A549 (cell line): Measurements from ENCODE around the gene PLEKHH2. TPM values are rescaled to one million over a fixed set of nuclear protein-coding genes. Genes with fewer than 3 reads are reported as not detected.

ENCODE experiments used
- ATAC-seq, 2 experiments: fragments of 200-7000 bp in 1 of 2; fragments of >200 bp in 1 of 2; cut with Nextera tagmentation in 1 of 2; cut with Tn5 transposase in 1 of 2; 3 replicates each; pipeline versions ENCODE4 v1.8.0 to v1.9.1; 2018 to 2020; ENCODE audit warnings: mild to moderate bottlenecking in 1 of 2, moderate library complexity in 1 of 2
- CTCF ChIA-PET: fragments of 300-600 bp; sonication (Branson Sonifier 250); formaldehyde crosslinking; extraction: SDS; loops from one replicate; lab custom pipeline; 2021; ENCODE audit warnings: antibody characterized with exemption, inconsistent platforms; lab: Yijun Ruan, JAX
- POLR2A ChIA-PET: fragments of 350-600 bp; formaldehyde crosslinking; extraction: SDS; loops from one replicate; lab custom pipeline; 2021; ENCODE audit warnings: antibody characterized with exemption, inconsistent platforms; lab: Yijun Ruan, JAX
- DNase-seq, 2 experiments: peaks; one replicate each; pipeline versions ENCODE4 v3.0.0 to v3.0.0-alpha.2; 2011 to 2016; ENCODE audit warnings: low read depth in 1 of 2, low spot score in 1 of 2
- FAIRE-seq: peaks from 2 replicates; lab custom pipeline; 2011; peaks lifted over from hg19 to GRCh38; lab: Jason Lieb, UNC
- H3K27ac ChIP-seq, 2 experiments: fragments of >200 bp; sonication (Bioruptor Twin); formaldehyde crosslinking; 3 replicates each; pipeline ENCODE4 v1.5.1; 2016 to 2017
- H3K4me1 ChIP-seq: fragments of >200 bp; sonication (Bioruptor Twin); formaldehyde crosslinking; 3 replicates; pipeline ENCODE4 v1.6.1; 2016
- H3K4me2 ChIP-seq: fragments of >200 bp; sonication (Bioruptor Twin); formaldehyde crosslinking; 3 replicates; pipeline ENCODE4 v1.6.1; 2016
- H3K4me3 ChIP-seq: fragments of >200 bp; sonication (Bioruptor Twin); formaldehyde crosslinking; 3 replicates; pipeline ENCODE4 v1.5.1; 2016
- H3K9me3 ChIP-seq: fragments of >200 bp; sonication (Bioruptor Twin); formaldehyde crosslinking; 3 replicates; pipeline ENCODE4 v1.6.1; 2016
- BHLHE40 ChIP-seq: IDR thresholded peaks from 2 replicates; pipeline ENCODE4 v1.6.1; 2012; ENCODE audit warnings: low read depth, low read length, inconsistent platforms
- CBX2 ChIP-seq: fragments of 200-600 bp; sonication (generic); IDR thresholded peaks from 2 replicates; pipeline ENCODE4 v1.6.1; 2016; ENCODE audit warnings: low read depth, mild to moderate bottlenecking, borderline replicate concordance
- CBX8 ChIP-seq: fragments of 200-600 bp; sonication (generic); IDR thresholded peaks from 2 replicates; pipeline ENCODE4 v1.6.1; 2016
- CHD2 ChIP-seq: fragments of 150-350 bp; IDR thresholded peaks from 2 replicates; pipeline ENCODE4 v1.6.1; 2014; ENCODE audit warnings: low read length; ENCODE audit not compliant: partially characterized antibody
- CHD4 ChIP-seq: fragments of 200-600 bp; sonication (generic); IDR thresholded peaks from 2 replicates; pipeline ENCODE4 v1.6.1; 2016; ENCODE audit warnings: antibody characterized with exemption, mild to moderate bottlenecking, borderline replicate concordance
- E2F6 ChIP-seq: IDR thresholded peaks from 2 replicates; pipeline ENCODE4 v1.6.1; 2012; ENCODE audit warnings: low read depth, borderline replicate concordance
- EHF ChIP-seq: fragments of 250-450 bp; sonication (Bioruptor Pico); IDR thresholded peaks from 2 replicates; pipeline ENCODE4 v1.5.0; 2020; ENCODE audit warnings: mild to moderate bottlenecking
- EHMT2 ChIP-seq: fragments of 200-600 bp; sonication (generic); IDR thresholded peaks from 2 replicates; pipeline ENCODE4 v1.6.1; 2016; ENCODE audit warnings: antibody characterized with exemption, low read depth, mild to moderate bottlenecking, moderate library complexity
- FOSB ChIP-seq: fragments of 250-450 bp; sonication (Bioruptor Pico); IDR thresholded peaks from 2 replicates; pipeline ENCODE4 v1.5.0; 2020; ENCODE audit warnings: mild to moderate bottlenecking, moderate library complexity
- GATA3 ChIP-seq: IDR thresholded peaks from 2 replicates; pipeline ENCODE4 v1.6.1; 2012; ENCODE audit warnings: borderline replicate concordance
- HOXB5 ChIP-seq: fragments of 250-450 bp; sonication (Bioruptor Pico); IDR thresholded peaks from 2 replicates; pipeline ENCODE4 v1.5.0; 2020; ENCODE audit warnings: mild to moderate bottlenecking, moderate library complexity
- JUN ChIP-seq, 2 experiments: fragments of >200 bp; sonication (Bioruptor Twin); formaldehyde crosslinking; IDR thresholded peaks; 2 replicates in 1 of 2; 3 replicates in 1 of 2; pipeline ENCODE4 v1.6.1; 2016 to 2017
- KDM5A ChIP-seq: fragments of 200-600 bp; sonication (generic); IDR thresholded peaks from 2 replicates; pipeline ENCODE4 v1.6.1; 2016; ENCODE audit warnings: antibody characterized with exemption, mild to moderate bottlenecking
- MAZ ChIP-seq: fragments of 150-350 bp; IDR thresholded peaks from 2 replicates; pipeline ENCODE4 v1.6.1; 2014; ENCODE audit warnings: antibody characterized with exemption, low read depth, low read length, borderline replicate concordance
- MYC ChIP-seq: IDR thresholded peaks from 2 replicates; pipeline ENCODE4 v1.6.1; 2012; ENCODE audit warnings: mild to moderate bottlenecking, inconsistent platforms, low read length, improper control_type of control experiment, borderline replicate concordance
- POLR2A ChIP-seq: IDR thresholded peaks from 2 replicates; pipeline ENCODE4 v1.6.1; 2012; ENCODE audit warnings: mild to moderate bottlenecking, low read length
- SMC3 ChIP-seq: fragments of >200 bp; sonication (Bioruptor Twin); formaldehyde crosslinking; IDR thresholded peaks from 3 replicates; pipeline ENCODE4 v1.6.1; 2018; ENCODE audit warnings: inconsistent platforms
- SREBF2 ChIP-seq: fragments of 450-650 bp; IDR thresholded peaks from 2 replicates; pipeline ENCODE4 v1.6.1; 2014; ENCODE audit warnings: mild to moderate bottlenecking, moderate library complexity
- TFCP2L1 ChIP-seq: fragments of 250-450 bp; sonication (Bioruptor Pico); IDR thresholded peaks from 2 replicates; pipeline ENCODE4 v1.5.0; 2021; ENCODE audit warnings: mild to moderate bottlenecking
- USF2 ChIP-seq: fragments of 450-650 bp; IDR thresholded peaks from 2 replicates; pipeline ENCODE4 v1.6.1; 2014; ENCODE audit warnings: antibody characterized with exemption
- ZC3H11A ChIP-seq: fragments of 450-650 bp; IDR thresholded peaks from 2 replicates; pipeline ENCODE4 v1.6.1; 2014; ENCODE audit warnings: antibody characterized with exemption, mild to moderate bottlenecking
- ZNF302 ChIP-seq: fragments of 250-450 bp; sonication (Bioruptor Pico); IDR thresholded peaks from 2 replicates; pipeline ENCODE4 v1.9.0; 2021; ENCODE audit warnings: inconsistent platforms, mild to moderate bottlenecking, moderate library complexity
- WGBS: methylation state at CpG from one replicate; pipeline ENCODE4 v1.1.6; 2017; ENCODE audit errors: missing lambda C conversion rate; 5-methylcytosine and 5-hydroxymethylcytosine counted together
- polyA plus RNA-seq, 4 experiments: library from polyadenylated mRNA; depleted of rRNA in 3 of 4; stranded (reverse); fragments of >200 nt; fragmentation: RNase III in 1 of 4; extraction: RNeasy Plus Mini Kit Qiagen cat#74134 plus additional on column Dnase treatment in 1 of 4; gene quantifications; 2 replicates in 3 of 4; 3 replicates in 1 of 4; pipeline ENCODE4 v1.2.3, GENCODE V29; 2011 to 2017
- TF ChIP-seq, protein P1 (sequence below): fragments of 200-600 bp; sonication (generic); IDR thresholded peaks from 2 replicates; pipeline ENCODE4 v1.6.1; 2016; ENCODE audit warnings: antibody characterized with exemption, mild to moderate bottlenecking, moderate library complexity
- TF ChIP-seq, protein P2 (sequence below): fragments of >200 bp; sonication (Bioruptor Twin); formaldehyde crosslinking; IDR thresholded peaks from 3 replicates; pipeline ENCODE4 v1.5.1; 2016
- TF ChIP-seq, protein P3 (sequence below): fragments of 250-450 bp; sonication (Bioruptor Pico); IDR thresholded peaks from 2 replicates; pipeline ENCODE4 v1.5.0; 2020; ENCODE audit warnings: low read depth, mild to moderate bottlenecking, moderate library complexity

Gene PLEKHH2
- polyA plus RNA-seq, 2 of the 4 experiments (the other 2 are of a cell fraction): 0.92 to 14.9 TPM

DNA sequence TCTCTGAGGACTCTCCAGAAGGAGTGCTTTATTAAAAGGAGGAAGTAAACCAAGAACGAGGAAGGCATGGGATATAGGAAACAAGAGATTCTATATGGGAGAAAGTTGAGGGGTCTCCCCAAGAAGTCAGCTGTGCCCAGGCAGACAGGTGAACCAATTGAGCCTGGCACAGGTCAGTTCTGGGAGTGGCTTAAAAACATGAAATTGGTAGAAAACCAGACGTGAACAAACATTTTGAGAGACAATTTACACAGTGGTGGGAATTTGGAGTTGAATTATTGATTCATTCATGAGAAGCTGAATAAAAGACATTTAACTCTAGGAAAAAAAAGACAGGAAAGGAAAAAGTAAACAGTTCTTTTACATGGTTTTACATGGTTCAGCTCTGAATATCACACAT is 16.4 kb downstream of the PLEKHH2 start:
- H3K4me2 ChIP-seq: no peak overlapping the region
- TF ChIP-seq USF2: no peak
- no peak for TF ChIP-seq BHLHE40
- TF ChIP-seq ZC3H11A: no peak
- TF ChIP-seq MAZ: no peak
- TF ChIP-seq FOSB (CRISPR knock-in tag): no peak
- TF ChIP-seq CHD4: no peak
- no peak for TF ChIP-seq SMC3
- TF ChIP-seq, protein P1, sequence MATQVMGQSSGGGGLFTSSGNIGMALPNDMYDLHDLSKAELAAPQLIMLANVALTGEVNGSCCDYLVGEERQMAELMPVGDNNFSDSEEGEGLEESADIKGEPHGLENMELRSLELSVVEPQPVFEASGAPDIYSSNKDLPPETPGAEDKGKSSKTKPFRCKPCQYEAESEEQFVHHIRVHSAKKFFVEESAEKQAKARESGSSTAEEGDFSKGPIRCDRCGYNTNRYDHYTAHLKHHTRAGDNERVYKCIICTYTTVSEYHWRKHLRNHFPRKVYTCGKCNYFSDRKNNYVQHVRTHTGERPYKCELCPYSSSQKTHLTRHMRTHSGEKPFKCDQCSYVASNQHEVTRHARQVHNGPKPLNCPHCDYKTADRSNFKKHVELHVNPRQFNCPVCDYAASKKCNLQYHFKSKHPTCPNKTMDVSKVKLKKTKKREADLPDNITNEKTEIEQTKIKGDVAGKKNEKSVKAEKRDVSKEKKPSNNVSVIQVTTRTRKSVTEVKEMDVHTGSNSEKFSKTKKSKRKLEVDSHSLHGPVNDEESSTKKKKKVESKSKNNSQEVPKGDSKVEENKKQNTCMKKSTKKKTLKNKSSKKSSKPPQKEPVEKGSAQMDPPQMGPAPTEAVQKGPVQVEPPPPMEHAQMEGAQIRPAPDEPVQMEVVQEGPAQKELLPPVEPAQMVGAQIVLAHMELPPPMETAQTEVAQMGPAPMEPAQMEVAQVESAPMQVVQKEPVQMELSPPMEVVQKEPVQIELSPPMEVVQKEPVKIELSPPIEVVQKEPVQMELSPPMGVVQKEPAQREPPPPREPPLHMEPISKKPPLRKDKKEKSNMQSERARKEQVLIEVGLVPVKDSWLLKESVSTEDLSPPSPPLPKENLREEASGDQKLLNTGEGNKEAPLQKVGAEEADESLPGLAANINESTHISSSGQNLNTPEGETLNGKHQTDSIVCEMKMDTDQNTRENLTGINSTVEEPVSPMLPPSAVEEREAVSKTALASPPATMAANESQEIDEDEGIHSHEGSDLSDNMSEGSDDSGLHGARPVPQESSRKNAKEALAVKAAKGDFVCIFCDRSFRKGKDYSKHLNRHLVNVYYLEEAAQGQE: no peak
- TF ChIP-seq, protein P2, sequence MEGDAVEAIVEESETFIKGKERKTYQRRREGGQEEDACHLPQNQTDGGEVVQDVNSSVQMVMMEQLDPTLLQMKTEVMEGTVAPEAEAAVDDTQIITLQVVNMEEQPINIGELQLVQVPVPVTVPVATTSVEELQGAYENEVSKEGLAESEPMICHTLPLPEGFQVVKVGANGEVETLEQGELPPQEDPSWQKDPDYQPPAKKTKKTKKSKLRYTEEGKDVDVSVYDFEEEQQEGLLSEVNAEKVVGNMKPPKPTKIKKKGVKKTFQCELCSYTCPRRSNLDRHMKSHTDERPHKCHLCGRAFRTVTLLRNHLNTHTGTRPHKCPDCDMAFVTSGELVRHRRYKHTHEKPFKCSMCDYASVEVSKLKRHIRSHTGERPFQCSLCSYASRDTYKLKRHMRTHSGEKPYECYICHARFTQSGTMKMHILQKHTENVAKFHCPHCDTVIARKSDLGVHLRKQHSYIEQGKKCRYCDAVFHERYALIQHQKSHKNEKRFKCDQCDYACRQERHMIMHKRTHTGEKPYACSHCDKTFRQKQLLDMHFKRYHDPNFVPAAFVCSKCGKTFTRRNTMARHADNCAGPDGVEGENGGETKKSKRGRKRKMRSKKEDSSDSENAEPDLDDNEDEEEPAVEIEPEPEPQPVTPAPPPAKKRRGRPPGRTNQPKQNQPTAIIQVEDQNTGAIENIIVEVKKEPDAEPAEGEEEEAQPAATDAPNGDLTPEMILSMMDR: no peak
- no peak for TF ChIP-seq ZNF302 (CRISPR knock-in tag)
- TF ChIP-seq POLR2A: no peak
- TF ChIP-seq HOXB5 (CRISPR knock-in tag): no peak
- no peak for TF ChIP-seq JUN (IDR thresholded peaks at IDR 0.05)
- TF ChIP-seq, all 56 proteins: peak for 0
- H3K27ac ChIP-seq: no peak overlapping the region
- no peak overlapping the region for H3K4me3 ChIP-seq
- H3K4me1 ChIP-seq: 0 out of 3 replicates have a peak, but pooled peaks cover 5% of the 10 kb centered on the region
- POLR2A ChIA-PET: no interaction called here
- H3K9me3 ChIP-seq: no peaks in the 10 kb centered on the region
- DNase-seq (no peak), FAIRE-seq (no peak), ATAC-seq (no peak)
- WGBS: 69% methylated on average over 2 of the region's 2 CpGs
- CTCF ChIA-PET: no interaction called here

GRCh38 chr2:43657241-43657640 is 20.2 kb downstream of the PLEKHH2 start:
- FAIRE-seq: peak; percentile 54
- no peak overlapping the region for H3K4me2 ChIP-seq
- TF ChIP-seq CHD2 (no peak), EHMT2 (no peak), CBX8 (no peak), SREBF2 (no peak), USF2 (no peak), MYC (no peak), GATA3 (no peak), CBX2 (no peak), MAZ (no peak), E2F6 (no peak), EHF (CRISPR knock-in tag) (no peak), KDM5A (no peak), TFCP2L1 (CRISPR knock-in tag) (no peak)
- TF ChIP-seq, protein P3, sequence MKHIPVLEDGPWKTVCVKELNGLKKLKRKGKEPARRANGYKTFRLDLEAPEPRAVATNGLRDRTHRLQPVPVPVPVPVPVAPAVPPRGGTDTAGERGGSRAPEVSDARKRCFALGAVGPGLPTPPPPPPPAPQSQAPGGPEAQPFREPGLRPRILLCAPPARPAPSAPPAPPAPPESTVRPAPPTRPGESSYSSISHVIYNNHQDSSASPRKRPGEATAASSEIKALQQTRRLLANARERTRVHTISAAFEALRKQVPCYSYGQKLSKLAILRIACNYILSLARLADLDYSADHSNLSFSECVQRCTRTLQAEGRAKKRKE (CRISPR knock-in tag): no peak
- TF ChIP-seq, all 56 proteins: peak for 0
- no peaks in the 10 kb centered on the region for H3K4me1 ChIP-seq
- WGBS: 86% methylated on average over 3 of the region's 3 CpGs
- H3K9me3 ChIP-seq: no peaks in the 10 kb centered on the region
- ChIA-PET CTCF (interaction anchor here (0.8 to 2.3 kb wide), 3 partner anchors 10 to 189 kb away, joined by 3 to 10 read pairs (median 3); no protein-coding TSS in a partner anchor), POLR2A (no interaction called here)
- DNase-seq: no peak
- no peak overlapping the region for H3K27ac ChIP-seq
- H3K4me3 ChIP-seq: no peak overlapping the region
- ATAC-seq: no peak; a peak in 1 of 6 replicates
